Right cardiac atrium (tissue), 5 donors: Measurements from ENCODE around the gene TENT5C. TPM values are rescaled to one million over a fixed set of nuclear protein-coding genes. Genes with fewer than 3 reads are reported as not detected.

Source experiments
- ATAC-seq, 2 donors: fragments of 200-7000 bp; cut with Tn5 transposase; one replicate each; pipeline versions ENCODE4 v1.8.0 to v1.9.1; 2020; ENCODE audit warnings: moderate library complexity in 2 of 2, mild to moderate bottlenecking in 1 of 2
- DNase-seq, 3 donors: peaks; one replicate each; pipeline ENCODE4 v3.0.0-alpha.2; 2020
- H3K27ac ChIP-seq: one replicate; pipeline ENCODE4 v1.5.1; 2013; ENCODE audit warnings: mild to moderate bottlenecking, low read length, control low read depth, moderate library complexity
- H3K27me3 ChIP-seq: one replicate; pipeline ENCODE4 v1.6.1; 2013; ENCODE audit not compliant: control insufficient read depth, insufficient read depth
- H3K4me1 ChIP-seq: one replicate; pipeline ENCODE4 v1.6.1; 2013; ENCODE audit warnings: low read length; ENCODE audit not compliant: control insufficient read depth, insufficient read depth
- H3K4me3 ChIP-seq: one replicate; pipeline ENCODE4 v1.5.1; 2013; ENCODE audit warnings: low read length, control low read depth
- H3K9me3 ChIP-seq: one replicate; pipeline ENCODE4 v1.6.1; 2013; ENCODE audit warnings: low read length; ENCODE audit not compliant: control insufficient read depth
- WGBS: extraction: QIAGEN DNeasy Blood & Tissue Kit; methylation state at CpG from one replicate; pipeline ENCODE4 v1.1.7; 2013; 5-methylcytosine and 5-hydroxymethylcytosine counted together
- intact Hi-C, 4 donors: fragments of 100-400 bp; cut with DNase I; formaldehyde crosslinking; loops; one replicate each; pipeline versions ENCODE4 v1.11.0 to v1.14.0; 2022 to 2023
- polyA plus RNA-seq: library from polyadenylated mRNA; stranded (reverse); fragments of 200-250 nt; gene quantifications from one replicate; pipeline ENCODE4 v1.2.3, GENCODE V29; 2013
- total RNA-seq, 4 donors: library from RNA; stranded (reverse); fragmentation: NEBNext Ultra II Directional; extraction: Animal tissue kit (Norgen Biotek cat#: 25700); gene quantifications; one replicate each; pipeline ENCODE4 v1.2.1, GENCODE V29; 2021
- donor health status: healthy with polysubstance abuse.
- donor health status: DM: no; HTN: yes; CAD: no.
- donor health status: DM: no; HTN: no; CAD: no.
- donor health status: DM: no; HTN: yes; CAD: no; lungs with severe emphysema.
- donor health status: DM: yes; HTN: yes; CAD: no.

TENT5C gene
- total and polyA plus RNA-seq, 5 donors = 9.5 to 33.1 (median 31.1) TPM

DNA sequence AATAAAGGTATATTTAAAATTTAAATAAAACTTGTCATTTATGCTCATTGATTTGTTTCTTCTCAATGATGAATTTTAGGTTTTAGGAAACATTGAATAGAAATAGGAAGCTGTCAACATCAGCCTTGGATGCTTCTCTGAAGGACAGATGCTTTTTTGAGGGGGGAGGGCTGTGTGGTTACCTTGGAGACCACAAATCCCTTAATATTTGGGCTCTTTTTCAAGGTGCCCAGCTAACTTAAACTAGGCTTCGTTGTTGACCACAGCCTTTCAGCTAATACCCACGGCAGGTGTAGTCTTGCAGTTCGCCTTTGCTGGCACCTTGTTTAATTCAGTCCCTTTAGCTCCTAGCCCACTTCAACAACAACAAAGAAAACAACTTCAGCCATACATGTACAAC lies 22.5 kb downstream of the TENT5C start:
- no peak overlapping the region for H3K27ac ChIP-seq
- intact Hi-C loops = no loop called here
- no peaks in the 10 kb centered on the region for H3K27me3 ChIP-seq
- WGBS = 92% methylated on average over 3 of the region's 3 CpGs
- H3K4me3 ChIP-seq = no peak overlapping the region
- ATAC-seq (no peak), DNase-seq (no peak)
- H3K4me1 ChIP-seq = peaks cover 6% of the 10 kb centered on the region
- H3K9me3 ChIP-seq = no peaks in the 10 kb centered on the region

DNA sequence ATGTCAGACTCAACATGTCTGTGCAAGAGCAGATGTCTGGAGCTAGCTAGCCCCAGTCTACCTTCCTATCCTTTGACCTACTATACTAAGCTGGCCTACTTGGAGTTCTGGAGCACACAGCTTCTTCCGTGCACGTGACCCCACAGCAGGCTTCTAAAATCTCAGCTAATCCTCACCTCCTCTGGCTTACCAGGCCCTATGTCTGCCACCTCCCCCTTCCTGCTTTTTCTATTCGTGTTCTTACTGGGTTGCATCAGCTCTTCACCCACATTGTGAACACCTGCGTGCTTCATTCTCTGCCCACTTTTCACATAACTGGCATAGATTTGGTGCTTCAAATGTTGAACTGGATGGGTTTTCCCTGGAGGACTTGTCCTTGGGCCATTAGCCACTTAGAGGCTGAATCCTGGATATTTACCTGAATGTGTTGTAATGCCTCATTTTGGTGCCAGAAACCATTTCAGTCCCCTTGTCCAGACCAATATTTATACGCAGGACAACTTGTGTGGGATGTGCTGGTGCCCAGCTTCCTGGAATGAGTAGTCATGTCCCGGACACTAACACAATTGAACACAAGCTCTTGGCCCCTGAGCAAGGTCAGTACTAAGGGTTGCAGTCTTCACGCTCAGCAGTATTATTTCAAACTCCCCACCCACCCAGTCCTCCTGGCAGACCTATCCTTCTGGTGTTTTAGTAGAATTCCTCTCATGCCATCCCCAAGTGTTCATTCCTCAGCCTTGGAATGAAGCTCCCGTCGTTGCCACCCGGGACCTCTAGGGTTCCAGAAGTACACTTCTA lies 24.0 kb downstream of the TENT5C start:
- no peak overlapping the region for H3K27ac ChIP-seq
- no peaks in the 10 kb centered on the region for H3K9me3 ChIP-seq
- DNase-seq (no peak), ATAC-seq (no peak)
- intact Hi-C loops = no loop called here
- H3K4me1 ChIP-seq = peaks cover 6% of the 10 kb centered on the region
- H3K27me3 ChIP-seq = no peaks in the 10 kb centered on the region
- 83% methylated on average over 10 of the region's 10 CpGs for WGBS
- H3K4me3 ChIP-seq = no peak overlapping the region

DNA sequence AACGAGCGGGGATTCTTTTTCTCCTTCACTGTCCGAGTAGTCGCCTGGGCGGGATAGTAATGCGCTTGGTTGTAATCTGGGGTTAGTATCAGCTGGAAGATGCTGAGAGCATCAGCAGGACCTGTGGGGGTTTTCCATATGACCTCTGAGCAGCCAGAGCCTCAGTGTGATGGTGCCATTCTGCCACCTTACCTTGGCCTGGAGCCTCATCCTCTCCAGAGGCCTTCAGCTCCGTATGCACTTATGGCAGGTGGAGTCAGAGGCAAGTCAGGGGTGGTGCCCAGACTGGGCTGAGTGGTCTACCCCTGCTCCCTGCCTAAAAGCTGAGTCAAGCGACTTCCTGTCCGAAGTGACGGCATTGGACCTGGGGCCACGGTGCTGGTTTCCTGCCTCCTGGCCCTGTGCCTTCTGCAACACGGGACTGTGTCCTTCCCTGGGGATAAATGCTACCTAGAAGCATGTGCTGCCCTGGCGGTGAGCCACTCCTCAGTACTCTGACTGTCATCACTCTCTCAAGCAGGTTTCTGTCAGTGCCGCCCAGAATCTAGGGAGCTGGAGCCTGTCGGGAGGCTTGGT lies 24.7 kb downstream of the TENT5C start:
- Histone ChIP-seq H3K27ac (no peak overlapping the region), H3K9me3 (no peaks in the 10 kb centered on the region), H3K4me1 (peaks cover 6% of the 10 kb centered on the region), H3K4me3 (no peak overlapping the region), H3K27me3 (no peaks in the 10 kb centered on the region)
- intact Hi-C loops = no loop called here
- DNase-seq (peak; percentile 51 to 84 (median 80)), ATAC-seq (peak; percentile 83 to 88)
- WGBS = 62% methylated on average over 15 of the region's 15 CpGs

DNA sequence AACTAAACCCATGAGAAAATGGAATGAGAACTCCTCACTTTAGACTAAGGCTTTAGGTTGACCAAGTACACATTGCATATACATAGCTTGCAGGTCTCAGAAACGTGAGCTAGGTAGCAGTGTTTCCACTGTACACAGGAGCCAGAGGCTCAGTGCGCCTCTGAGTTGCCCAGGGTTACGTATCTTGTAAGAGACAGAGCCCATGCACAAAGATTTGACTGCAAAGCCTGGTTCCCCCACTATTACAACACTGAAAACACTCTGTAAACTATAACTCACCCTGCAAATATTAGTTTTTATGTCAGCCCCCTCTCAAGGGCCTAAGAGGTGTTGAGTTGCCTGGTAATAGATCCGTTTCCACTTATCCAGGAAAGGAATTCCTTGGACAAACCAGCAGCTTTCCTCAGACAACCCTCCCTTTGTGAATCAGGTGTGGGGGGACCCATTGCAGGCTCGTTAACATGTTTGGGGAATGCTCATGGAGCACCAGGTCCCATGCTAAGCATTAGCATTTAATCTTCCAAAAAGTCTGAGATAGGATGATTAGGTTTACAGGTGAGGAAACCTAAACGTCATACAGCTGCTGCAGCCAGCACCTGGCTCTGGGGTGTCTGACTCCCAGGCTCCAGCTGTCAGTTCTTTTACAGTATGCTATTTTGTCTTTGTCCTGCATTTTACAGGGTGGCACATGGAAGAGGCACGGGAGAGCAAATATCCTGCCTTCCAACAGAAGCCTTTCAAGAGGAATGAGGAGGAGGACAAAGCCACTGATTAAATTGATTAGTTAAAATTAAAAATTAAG lies 25.7 kb downstream of the TENT5C start:
- DNase-seq = no peak
- H3K4me1 ChIP-seq = peaks cover 6% of the 10 kb centered on the region

DNA sequence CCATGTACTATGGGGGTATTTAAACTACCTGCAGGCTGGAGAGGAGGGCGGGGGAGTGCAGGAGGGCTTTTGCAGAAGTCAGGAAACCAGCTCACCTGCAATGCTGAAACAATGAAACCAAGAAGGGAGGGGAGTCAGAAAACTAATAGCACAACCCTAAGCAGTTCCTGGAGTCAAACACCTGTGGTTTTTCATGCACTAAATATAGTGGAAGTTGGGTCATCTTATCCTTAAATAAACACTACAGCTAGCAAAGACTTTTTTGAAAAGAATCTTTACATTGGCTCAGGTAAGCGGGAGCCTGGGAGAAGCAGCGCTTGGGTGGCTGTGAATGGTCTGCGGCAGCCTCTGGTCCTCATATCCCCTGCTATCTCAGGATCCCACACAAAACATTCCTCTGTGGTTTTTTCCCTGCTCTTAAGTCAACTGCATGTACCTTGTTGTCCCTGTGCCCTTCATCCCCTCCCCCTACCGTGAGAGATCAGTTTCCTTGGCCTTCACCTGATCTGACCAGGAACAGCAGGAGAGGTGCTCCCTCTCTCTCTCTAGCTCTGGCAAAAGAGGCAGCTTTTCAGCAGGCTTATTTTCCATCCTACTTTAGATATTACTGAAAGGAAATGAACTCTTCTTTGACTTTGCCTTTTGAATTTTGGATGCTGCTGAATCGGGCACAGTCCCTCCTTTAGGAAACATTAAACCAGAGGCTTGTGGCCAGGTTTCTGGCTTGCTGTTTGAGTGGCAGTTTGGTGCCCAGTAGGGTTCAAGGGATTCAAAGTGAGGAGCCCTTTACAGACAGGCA lies 26.6 kb downstream of the TENT5C start:
- peaks cover 3% of the 10 kb centered on the region for H3K4me1 ChIP-seq
- H3K4me3 ChIP-seq = no peak overlapping the region
- 79% methylated on average over 6 of the region's 6 CpGs for WGBS
- H3K27ac ChIP-seq = no peak overlapping the region
- H3K9me3 ChIP-seq = no peaks in the 10 kb centered on the region
- ATAC-seq = no peak
- H3K27me3 ChIP-seq = no peaks in the 10 kb centered on the region
- intact Hi-C loops = no loop called here
- DNase-seq = no peak

More for the DNA sequence above, 25.7 kb downstream of the TENT5C start:
- Histone ChIP-seq H3K27ac (no peak overlapping the region), H3K4me3 (no peak overlapping the region), H3K27me3 (no peaks in the 10 kb centered on the region), H3K9me3 (no peaks in the 10 kb centered on the region)
- no peak for ATAC-seq
- intact Hi-C loops = no loop called here
- 71% methylated on average over 7 of the region's 7 CpGs for WGBS

- Histone ChIP-seq H3K27me3 (no peaks in the 10 kb centered on the region), H3K4me1 (peaks cover 3% of the 10 kb centered on the region), H3K9me3 (no peaks in the 10 kb centered on the region), H3K4me3 (no peak overlapping the region), H3K27ac (no peak overlapping the region)
- no peak for ATAC-seq
- intact Hi-C loops = no loop called here
- DNase-seq = no peak
- 84% methylated on average over 5 of the region's 5 CpGs for WGBS
These were observed 27.2 kb downstream of the TENT5C start for GRCh38 chr1:117633068-117633345.

DNA sequence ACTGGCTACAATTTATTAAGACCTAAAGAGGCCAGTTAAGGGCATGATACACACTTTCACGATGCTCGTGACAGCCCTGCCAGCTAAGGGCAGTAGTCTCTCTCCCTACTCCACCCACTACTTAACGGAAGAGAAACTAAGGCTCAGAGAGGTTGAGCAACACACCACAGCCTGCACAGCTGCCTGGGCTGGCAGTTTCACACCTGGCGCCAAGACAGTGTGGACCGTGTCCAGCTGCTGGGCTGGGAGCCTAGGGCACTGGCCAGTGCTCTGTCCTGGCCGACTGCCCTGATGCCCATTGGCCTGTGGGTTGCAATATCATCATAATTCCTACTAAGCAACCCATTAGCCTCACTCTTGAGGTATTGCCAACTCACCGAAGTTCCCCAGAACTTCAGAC lies 27.6 kb downstream of the TENT5C start:
- DNase-seq (no peak), ATAC-seq (no peak)
- Histone ChIP-seq H3K4me3 (no peak overlapping the region), H3K27ac (no peak overlapping the region), H3K27me3 (no peaks in the 10 kb centered on the region), H3K9me3 (no peaks in the 10 kb centered on the region), H3K4me1 (peaks cover 3% of the 10 kb centered on the region)
- WGBS = 73% methylated on average over 7 of the region's 7 CpGs
- intact Hi-C loops = no loop called here

GRCh38 chr1:117633936-117634335 lies 28.1 kb downstream of the TENT5C start:
- Histone ChIP-seq H3K27me3 (no peaks in the 10 kb centered on the region), H3K27ac (no peak overlapping the region), H3K4me3 (no peak overlapping the region), H3K9me3 (no peaks in the 10 kb centered on the region), H3K4me1 (peaks cover 3% of the 10 kb centered on the region)
- WGBS = 90% methylated on average over 5 of the region's 5 CpGs
- no peak for DNase-seq
- intact Hi-C loops = no loop called here
- ATAC-seq = no peak

GRCh38 chr1:117634631-117635030 lies 28.8 kb downstream of the TENT5C start:
- no peak overlapping the region for H3K27ac ChIP-seq
- no peak overlapping the region for H3K4me3 ChIP-seq
- intact Hi-C loops = no loop called here
- peaks cover 3% of the 10 kb centered on the region for H3K4me1 ChIP-seq
- WGBS = 71% methylated on average over 3 of the region's 3 CpGs
- ATAC-seq (no peak), DNase-seq (no peak)
- H3K9me3 ChIP-seq = no peaks in the 10 kb centered on the region
- H3K27me3 ChIP-seq = no peaks in the 10 kb centered on the region

DNA sequence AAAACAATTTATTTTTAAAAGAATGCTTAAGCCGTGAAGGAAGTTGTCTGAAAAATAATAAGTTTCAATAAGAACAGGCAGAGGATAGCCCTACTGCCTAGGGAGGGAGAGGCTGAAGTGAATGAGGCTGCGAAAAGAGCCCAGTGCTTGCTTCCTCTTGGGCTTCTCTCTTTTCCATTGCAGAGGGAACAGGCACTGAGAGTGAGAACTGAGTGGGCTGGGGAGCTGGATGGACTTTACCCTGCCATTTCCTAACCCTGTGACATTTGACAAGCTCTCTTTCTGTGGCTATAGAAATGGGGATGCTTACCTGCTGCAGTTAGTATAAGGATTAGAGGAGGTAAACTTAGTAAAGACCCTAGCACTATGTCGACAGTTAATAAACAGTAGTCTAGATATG lies 30.0 kb downstream of the TENT5C start:
- Histone ChIP-seq H3K27ac (no peak overlapping the region), H3K4me3 (no peak overlapping the region), H3K4me1 (no peaks in the 10 kb centered on the region), H3K9me3 (no peaks in the 10 kb centered on the region), H3K27me3 (no peaks in the 10 kb centered on the region)
- DNase-seq (no peak), ATAC-seq (no peak)
- intact Hi-C loops = no loop called here
- WGBS = 95% methylated on average over 3 of the region's 3 CpGs
